PC-3 (cell line): ENCODE measurements around the gene URM1. TPM values are rescaled to one million over a fixed set of nuclear protein-coding genes. Genes with fewer than 3 reads are reported as not detected.

Experiments used
- ATAC-seq: fragments of 200-7000 bp; cut with Tn5 transposase; 2 replicates; pipeline ENCODE4 v1.9.1; 2020; ENCODE audit warnings: mild to moderate bottlenecking, moderate library complexity
- BruUV-seq: library from RNA; stranded (reverse); fragments of 400-500 nt; replicated peaks from 2 replicates; lab custom pipeline; 2021; lab: Mats Ljungman, UMichigan
- CTCF ChIA-PET: fragments of 300-600 bp; sonication (Branson Sonifier 250); formaldehyde crosslinking; loops from one replicate; lab custom pipeline; 2022; ENCODE audit warnings: antibody characterized with exemption; lab: Charles Lee
- POLR2A ChIA-PET: fragments of 300-600 bp; sonication (Branson Sonifier 250); formaldehyde crosslinking; loops from one replicate; lab custom pipeline; 2022; ENCODE audit warnings: antibody characterized with exemption; ENCODE audit not compliant: unreplicated experiment; lab: Charles Lee
- DNase-seq: peaks from one replicate; pipeline ENCODE4 v3.0.0-alpha.2; 2015
- H2AFZ ChIP-seq: fragments of 300-600 bp; sonication (generic); 2 replicates; pipeline ENCODE4 v1.6.0; 2016; ENCODE audit warnings: antibody characterized with exemption, low read length
- H3F3A ChIP-seq: fragments of 300-600 bp; sonication (generic); one replicate; pipeline ENCODE4 v1.6.0; 2017; ENCODE audit warnings: antibody characterized with exemption, low read length, control low read depth, mild to moderate bottlenecking; ENCODE audit not compliant: unreplicated experiment
- H3K27ac ChIP-seq: fragments of 300-600 bp; sonication (generic); 2 replicates; pipeline ENCODE4 v1.5.1; 2016; ENCODE audit warnings: mild to moderate bottlenecking, low read length
- H3K27me3 ChIP-seq: fragments of 300-600 bp; sonication (generic); 2 replicates; pipeline ENCODE4 v1.6.1; 2016; ENCODE audit warnings: low read length, mixed read lengths
- H3K36me3 ChIP-seq: fragments of 300-600 bp; sonication (generic); 2 replicates; pipeline ENCODE4 v1.6.1; 2016; ENCODE audit warnings: low read depth, mixed run types, low read length, mixed read lengths
- H3K4me1 ChIP-seq: fragments of 300-600 bp; sonication (generic); 2 replicates; pipeline ENCODE4 v1.5.1; 2016; ENCODE audit warnings: low read length; ENCODE audit not compliant: insufficient read depth
- H3K4me2 ChIP-seq: fragments of 300-600 bp; sonication (generic); 2 replicates; pipeline ENCODE4 v1.6.0; 2016; ENCODE audit warnings: low read length
- H3K4me3 ChIP-seq: fragments of 300-600 bp; sonication (generic); 2 replicates; pipeline ENCODE4 v1.5.1; 2016; ENCODE audit warnings: mild to moderate bottlenecking, low read length, mixed read lengths
- H3K79me2 ChIP-seq: fragments of 300-600 bp; sonication (generic); 2 replicates; pipeline ENCODE4 v1.6.1; 2017; ENCODE audit warnings: low read length, mixed read lengths
- H3K9ac ChIP-seq: fragments of 300-600 bp; sonication (generic); 2 replicates; pipeline ENCODE4 v1.6.0; 2016; ENCODE audit warnings: mild to moderate bottlenecking, low read length
- H3K9me2 ChIP-seq: fragments of 300-600 bp; sonication (generic); replicated peaks from 2 replicates; pipeline ENCODE4 v1.6.1; 2016; ENCODE audit warnings: mixed run types, low read length, mixed read lengths
- H3K9me3 ChIP-seq: fragments of 300-600 bp; sonication (generic); 2 replicates; pipeline ENCODE4 v1.6.1; 2016; ENCODE audit warnings: low read length, mixed read lengths
- H4K20me1 ChIP-seq: fragments of 300-600 bp; sonication (generic); 2 replicates; pipeline ENCODE4 v1.6.1; 2016; ENCODE audit warnings: low read length, mixed read lengths
- CTCF ChIP-seq: fragments of 300-600 bp; sonication (generic); conservative IDR thresholded peaks from 2 replicates; pipeline ENCODE4 v1.5.1; 2017; ENCODE audit warnings: antibody characterized with exemption, low read depth, mild to moderate bottlenecking, low read length
- EZH2 ChIP-seq: fragments of 300-600 bp; sonication (generic); IDR thresholded peaks from one replicate; pipeline ENCODE4 v1.6.1; 2017; ENCODE audit warnings: antibody characterized with exemption, mild to moderate bottlenecking, low read length; ENCODE audit not compliant: unreplicated experiment
- EZH2phosphoT487 ChIP-seq: fragments of 300-600 bp; sonication (generic); IDR thresholded peaks from 2 replicates; pipeline ENCODE4 v1.6.1; 2018; ENCODE audit warnings: mild to moderate bottlenecking, antibody characterized with exemption, low read length, borderline replicate concordance
- intact Hi-C: fragments of 100-400 bp; cut with micrococcal nuclease; formaldehyde crosslinking; loops from 2 replicates; pipeline ENCODE4 v1.9.0; 2023
- total RNA-seq: library from RNA; depleted of rRNA; stranded (reverse); fragments of >200 nt; gene quantifications from 2 replicates; pipeline ENCODE4 v1.2.3, GENCODE V29; 2014

The URM1 gene
- total RNA-seq, 1 experiment from 2014 or later = 29.1 TPM

GRCh38 chr9:128434340-128434739, 63.2 kb downstream of the URM1 start:
- ChIA-PET POLR2A (no interaction called here), CTCF (no interaction called here)
- Histone ChIP-seq H3K4me3 (no peak overlapping the region), H3K9me2 (no peaks in the 10 kb centered on the region), H3K36me3 (no peaks in the 10 kb centered on the region), H3K27me3 (no peaks in the 10 kb centered on the region), H3K9me3 (no peaks in the 10 kb centered on the region), H3K4me1 (no peaks in the 10 kb centered on the region), H3K27ac (no peak overlapping the region), H3K79me2 (no peaks in the 10 kb centered on the region), H3K4me2 (no peak overlapping the region), H3F3A (no peaks in the 10 kb centered on the region), H2AFZ (no peak overlapping the region), H3K9ac (no peak overlapping the region), H4K20me1 (no peaks in the 10 kb centered on the region)
- BruUV-seq = no TSS peak
- ATAC-seq (no peak), DNase-seq (no peak)
- no peak for TF ChIP-seq EZH2
- no peak for TF ChIP-seq EZH2phosphoT487
- no peak for TF ChIP-seq CTCF
- intact Hi-C loops = no loop called here

GRCh38 chr9:128435611-128436010, 64.4 kb downstream of the URM1 start:
- intact Hi-C loops = no loop called here
- H3F3A ChIP-seq = no peaks in the 10 kb centered on the region
- no peaks in the 10 kb centered on the region for H3K27me3 ChIP-seq
- DNase-seq (no peak), ATAC-seq (no peak)
- no TSS peak for BruUV-seq
- H3K4me3 ChIP-seq = no peak overlapping the region
- ChIA-PET POLR2A (no interaction called here), CTCF (no interaction called here)
- no peaks in the 10 kb centered on the region for H3K9me3 ChIP-seq
- no peaks in the 10 kb centered on the region for H3K4me1 ChIP-seq
- no peak overlapping the region for H3K4me2 ChIP-seq
- no peaks in the 10 kb centered on the region for H3K9me2 ChIP-seq
- no peak overlapping the region for H3K9ac ChIP-seq
- no peak overlapping the region for H2AFZ ChIP-seq
- no peaks in the 10 kb centered on the region for H4K20me1 ChIP-seq
- no peaks in the 10 kb centered on the region for H3K36me3 ChIP-seq
- no peak for TF ChIP-seq CTCF
- H3K79me2 ChIP-seq = no peaks in the 10 kb centered on the region
- no peak overlapping the region for H3K27ac ChIP-seq

DNA sequence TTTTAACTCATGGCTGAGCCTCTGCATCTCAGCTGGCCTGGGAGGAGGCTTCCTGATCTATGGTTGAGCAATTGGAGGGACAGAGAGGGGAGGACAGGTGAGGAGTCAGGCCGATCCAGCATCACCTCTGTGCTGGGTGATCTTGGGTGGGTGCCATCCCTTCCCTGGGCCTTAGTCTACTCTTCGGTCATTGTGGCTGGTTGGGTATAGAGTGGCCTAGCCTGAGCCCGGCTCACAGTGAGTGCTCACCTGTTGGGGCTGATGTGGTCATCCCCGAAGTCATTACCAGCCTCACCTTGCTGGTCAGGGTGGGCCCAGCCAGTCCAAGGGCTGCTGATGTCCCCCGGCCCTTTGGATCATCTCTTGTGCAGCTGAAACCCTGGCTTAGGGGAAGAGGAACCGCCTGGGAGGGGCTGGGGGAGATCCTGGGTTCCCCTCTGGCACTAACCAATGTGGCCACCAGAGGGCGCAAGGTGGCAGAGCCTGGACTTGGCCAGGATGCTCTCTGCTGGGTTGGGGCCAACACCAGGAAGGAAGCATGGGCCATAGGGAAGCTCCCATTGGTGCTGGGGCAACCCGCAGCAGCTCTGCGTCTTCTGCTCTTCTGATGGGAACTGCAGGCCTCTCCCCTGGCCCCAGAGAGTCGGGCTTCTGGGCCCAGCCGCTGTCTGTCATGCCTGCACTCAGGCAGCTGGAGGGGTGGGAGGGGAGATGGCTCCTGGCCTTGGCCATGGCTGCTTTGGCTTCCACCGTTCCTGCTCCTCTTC, 67.4 kb downstream of the URM1 start:
- TF ChIP-seq EZH2 (no peak), CTCF (peak; percentile 81)
- Histone ChIP-seq H3K9ac (no peak overlapping the region), H3K4me1 (no peaks in the 10 kb centered on the region), H3K4me3 (no peak overlapping the region), H3K27me3 (no peaks in the 10 kb centered on the region), H3K36me3 (no peaks in the 10 kb centered on the region), H4K20me1 (no peaks in the 10 kb centered on the region), H3K4me2 (no peak overlapping the region), H3K9me2 (no peaks in the 10 kb centered on the region), H2AFZ (no peak overlapping the region), H3K79me2 (no peaks in the 10 kb centered on the region), H3K9me3 (no peaks in the 10 kb centered on the region), H3K27ac (no peak overlapping the region), H3F3A (no peaks in the 10 kb centered on the region)
- intact Hi-C loops = no loop called here
- ATAC-seq = peak; percentile 79
- POLR2A ChIA-PET = no interaction called here
- BruUV-seq = no TSS peak
- CTCF ChIA-PET = interaction anchor here (0.5 to 0.6 kb wide), 2 partner anchors 58 to 1589 kb away, joined by 3 to 4 read pairs; no protein-coding TSS in a partner anchor
- peak; percentile 78 for DNase-seq
